ENCODE data around the gene MTFR1L.

Gene MTFR1L

GRCh38 chr1:25807480-25808390, 12.0 kb upstream of the MTFR1L start:
- no peak for TF ChIP-seq CTCF (IDR thresholded peaks at IDR 0.05)
- Mint-ChIP-seq H3K27ac (no peak overlapping the region), H3K27me3 (ENCODE audit: low read depth, poor library complexity) (peaks cover 3% of the 10 kb centered on the region), H3K9me3 (no peaks in the 10 kb centered on the region), H3K4me1 (peaks cover 32% of the 10 kb centered on the region), H3K36me3 (ENCODE audit: low read depth) (peaks cover 18% of the 10 kb centered on the region), H3K4me3 (no peak overlapping the region)
- DNase-seq = no peak

GRCh38 chr1:25808481-25809244, 11.1 kb upstream of the MTFR1L start:
- peaks cover 28% of the 10 kb centered on the region for H3K4me1 Mint-ChIP-seq
- peaks cover 18% of the 10 kb centered on the region for H3K36me3 Mint-ChIP-seq (ENCODE audit: low read depth)
- no peak overlapping the region for H3K4me3 Mint-ChIP-seq
- H3K27me3 Mint-ChIP-seq (ENCODE audit: low read depth, poor library complexity) = peaks cover 3% of the 10 kb centered on the region
- no peak overlapping the region for H3K27ac Mint-ChIP-seq
- DNase-seq = no peak
- H3K9me3 Mint-ChIP-seq = no peaks in the 10 kb centered on the region
- no peak for TF ChIP-seq CTCF (IDR thresholded peaks at IDR 0.05)

- Mint-ChIP-seq H3K27ac (no peak overlapping the region), H3K36me3 (ENCODE audit: low read depth) (peaks cover 18% of the 10 kb centered on the region), H3K27me3 (ENCODE audit: low read depth, poor library complexity) (peaks cover 3% of the 10 kb centered on the region), H3K4me3 (no peak overlapping the region), H3K4me1 (peaks cover 21% of the 10 kb centered on the region), H3K9me3 (no peaks in the 10 kb centered on the region)
- DNase-seq = no peak
- no peak for TF ChIP-seq CTCF (IDR thresholded peaks at IDR 0.05)
Observed at GRCh38 chr1:25809283-25809926, 10.3 kb upstream of the MTFR1L start.

GRCh38 chr1:25809929-25810328, 9.8 kb upstream of the MTFR1L start:
- Mint-ChIP-seq H3K9me3 (no peaks in the 10 kb centered on the region), H3K27me3 (ENCODE audit: low read depth, poor library complexity) (peaks cover 3% of the 10 kb centered on the region), H3K36me3 (ENCODE audit: low read depth) (peaks cover 18% of the 10 kb centered on the region), H3K27ac (no peak overlapping the region), H3K4me1 (peaks cover 16% of the 10 kb centered on the region), H3K4me3 (no peak overlapping the region)
- TF ChIP-seq CTCF (IDR thresholded peaks at IDR 0.05) = no peak
- no peak for DNase-seq

GRCh38 chr1:25810341-25811299, 9.1 kb upstream of the MTFR1L start:
- H3K27me3 Mint-ChIP-seq (ENCODE audit: low read depth, poor library complexity) = peaks cover 3% of the 10 kb centered on the region
- no peak overlapping the region for H3K4me3 Mint-ChIP-seq
- H3K4me1 Mint-ChIP-seq = peaks cover 9% of the 10 kb centered on the region
- TF ChIP-seq CTCF (IDR thresholded peaks at IDR 0.05) = peak; percentile 88
- H3K27ac Mint-ChIP-seq = no peak overlapping the region
- no peaks in the 10 kb centered on the region for H3K9me3 Mint-ChIP-seq
- DNase-seq = peak; percentile 93
- peaks cover 12% of the 10 kb centered on the region for H3K36me3 Mint-ChIP-seq (ENCODE audit: low read depth)
